A549 (cell line): ENCODE results near the gene PIK3R2.

Experiments
- CHD4 ChIP-seq: fragments of 200-600 bp; sonication (generic); IDR thresholded peaks from 2 replicates; pipeline ENCODE4 v1.6.1; 2016; ENCODE audit warnings: antibody characterized with exemption, mild to moderate bottlenecking, borderline replicate concordance
- CTCF ChIP-seq: fragments of >200 bp; sonication (Bioruptor Twin); formaldehyde crosslinking; IDR thresholded peaks from 3 replicates; pipeline ENCODE4 v1.5.1; 2016
- EHMT2 ChIP-seq: fragments of 200-600 bp; sonication (generic); IDR thresholded peaks from 2 replicates; pipeline ENCODE4 v1.6.1; 2016; ENCODE audit warnings: antibody characterized with exemption, low read depth, mild to moderate bottlenecking, moderate library complexity
- HES2 ChIP-seq: fragments of >200 bp; sonication (Bioruptor Twin); formaldehyde crosslinking; IDR thresholded peaks from 2 replicates; pipeline ENCODE4 v1.6.1; 2016
- MAX ChIP-seq: IDR thresholded peaks from 2 replicates; pipeline ENCODE4 v1.6.1; 2012
- MAZ ChIP-seq: fragments of 150-350 bp; IDR thresholded peaks from 2 replicates; pipeline ENCODE4 v1.6.1; 2014; ENCODE audit warnings: antibody characterized with exemption, low read depth, low read length, borderline replicate concordance
- POLR2A ChIP-seq: IDR thresholded peaks from 2 replicates; pipeline ENCODE4 v1.6.1; 2012; ENCODE audit warnings: mild to moderate bottlenecking, low read length
- RAD21 ChIP-seq, 2 experiments: fragments of >200 bp in 1 of 2; sonication (Bioruptor Twin) in 1 of 2; formaldehyde crosslinking in 1 of 2; IDR thresholded peaks in 1 of 2; conservative IDR thresholded peaks in 1 of 2; 2 replicates in 1 of 2; 3 replicates in 1 of 2; pipeline ENCODE4 v1.6.1; 2012 to 2018; ENCODE audit warnings: inconsistent platforms in 1 of 2
- RFX5 ChIP-seq: fragments of 450-650 bp; IDR thresholded peaks from 2 replicates; pipeline ENCODE4 v1.7.1; 2014; ENCODE audit warnings: antibody characterized with exemption, mild to moderate bottlenecking, moderate library complexity
- SMC3 ChIP-seq: fragments of >200 bp; sonication (Bioruptor Twin); formaldehyde crosslinking; IDR thresholded peaks from 3 replicates; pipeline ENCODE4 v1.6.1; 2018; ENCODE audit warnings: inconsistent platforms
- TP53 ChIP-seq: fragments of 250-450 bp; sonication (Bioruptor Pico); IDR thresholded peaks from 2 replicates; pipeline ENCODE4 v1.5.0; 2021; ENCODE audit warnings: mild to moderate bottlenecking, moderate library complexity
- USF2 ChIP-seq: fragments of 450-650 bp; IDR thresholded peaks from 2 replicates; pipeline ENCODE4 v1.6.1; 2014; ENCODE audit warnings: antibody characterized with exemption

GRCh38 chr19:18152442-18152816, 534 bp upstream of the PIK3R2 start:
- TF ChIP-seq EHMT2 (no peak), CTCF (peak; percentile 55), HES2 (no peak), TP53 (CRISPR knock-in tag) (no peak), POLR2A (0 out of 2 replicates have a peak, but pooled peaks have one; percentile 38), RAD21 (conservative IDR thresholded peaks at IDR 0.05 in 1 of 2, IDR thresholded peaks at IDR 0.05 in 1 of 2) (peak in 1 of 2 experiments; percentile 23; a peak in 1 of 5 replicates), MAZ (no peak), CHD4 (no peak), USF2 (no peak), MAX (no peak), RFX5 (peak; percentile 46; the same call in 1 of the 2 replicates), SMC3 (no peak; the same call in 2 of the 3 replicates)
